ENCODE results near the gene DLG2.
A peak's percentile ranks its signal among the peaks of the same experiment; 100 is the strongest.

The DLG2 gene

GRCh38 chr11:84722583-84723108 is 904.5 kb downstream of the DLG2 start:
- no peak overlapping the region for H3K4me3 ChIP-seq (ENCODE audit: low read length)
- TF ChIP-seq CTCF (IDR thresholded peaks at IDR 0.05; ENCODE audit: insufficient read depth, low read depth, low read length, missing control alignments) = no peak
- DNase-seq (ENCODE audit: low read depth) = no peak

GRCh38 chr11:84721561-84721961 is 905.6 kb downstream of the DLG2 start:
- H3K4me3 ChIP-seq (ENCODE audit: low read length) = no peak overlapping the region
- TF ChIP-seq CTCF (IDR thresholded peaks at IDR 0.05; ENCODE audit: insufficient read depth, low read depth, low read length, missing control alignments) = no peak
- DNase-seq (ENCODE audit: low read depth) = no peak

GRCh38 chr11:84720706-84721402 is 906.3 kb downstream of the DLG2 start:
- no peak for DNase-seq (ENCODE audit: low read depth)
- H3K4me3 ChIP-seq (ENCODE audit: low read length) = no peak overlapping the region
- TF ChIP-seq CTCF (IDR thresholded peaks at IDR 0.05; ENCODE audit: insufficient read depth, low read depth, low read length, missing control alignments) = no peak

- DNase-seq (ENCODE audit: low read depth) = no peak
- no peak for TF ChIP-seq CTCF (IDR thresholded peaks at IDR 0.05; ENCODE audit: insufficient read depth, low read depth, low read length, missing control alignments)
- H3K4me3 ChIP-seq (ENCODE audit: low read length) = no peak overlapping the region
These were observed 907.1 kb downstream of the DLG2 start for GRCh38 chr11:84719935-84720577.

GRCh38 chr11:84714316-84714780 is 912.8 kb downstream of the DLG2 start:
- H3K4me3 ChIP-seq (ENCODE audit: low read length) = no peak overlapping the region
- TF ChIP-seq CTCF (IDR thresholded peaks at IDR 0.05; ENCODE audit: insufficient read depth, low read depth, low read length, missing control alignments) = peak; percentile 68
- DNase-seq (ENCODE audit: low read depth) = peak; percentile 69

- no peak overlapping the region for H3K4me3 ChIP-seq (ENCODE audit: low read length)
- no peak for TF ChIP-seq CTCF (IDR thresholded peaks at IDR 0.05; ENCODE audit: insufficient read depth, low read depth, low read length, missing control alignments)
- DNase-seq (ENCODE audit: low read depth) = no peak
These were observed 935.3 kb downstream of the DLG2 start for GRCh38 chr11:84691830-84692229.

Data from epithelial cell of esophagus (primary cell).